Measurements from ENCODE around the gene PIAS1.

DNA sequence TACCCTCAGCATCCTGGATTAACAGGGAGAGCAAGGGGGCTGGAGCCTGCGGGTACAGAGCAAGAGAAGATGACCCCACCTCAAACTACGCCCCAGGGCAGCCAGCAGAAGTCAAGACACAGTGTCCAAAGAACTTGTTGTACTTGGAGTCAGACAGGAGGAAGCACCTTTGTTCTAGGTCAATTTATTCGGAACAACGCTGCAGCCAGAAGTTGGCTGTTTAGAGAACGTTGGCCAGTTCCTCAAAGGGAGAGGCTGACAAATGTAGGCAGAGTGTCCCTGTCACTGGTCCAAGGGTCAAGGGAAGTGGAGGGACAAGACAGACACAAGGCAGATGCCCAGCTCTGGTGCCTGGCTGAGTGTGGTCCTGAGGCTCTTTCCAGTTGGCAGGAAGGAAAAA is 32.1 kb upstream of the PIAS1 start:
- TF ChIP-seq EGR1 (IDR thresholded peaks at IDR 0.05) (no peak), RAD21 (IDR thresholded peaks at IDR 0.05; ENCODE audit: low read depth) (no peak), TAF1 (IDR thresholded peaks at IDR 0.05; ENCODE audit: low read depth) (no peak), ZBTB7A (IDR thresholded peaks at IDR 0.05; ENCODE audit: low read depth) (no peak), EP300 (IDR thresholded peaks at IDR 0.05; ENCODE audit: borderline replicate concordance) (no peak), CEBPB (IDR thresholded peaks at IDR 0.05) (no peak), NFIC (IDR thresholded peaks at IDR 0.05) (no peak)
- TF ChIP-seq, protein P1, sequence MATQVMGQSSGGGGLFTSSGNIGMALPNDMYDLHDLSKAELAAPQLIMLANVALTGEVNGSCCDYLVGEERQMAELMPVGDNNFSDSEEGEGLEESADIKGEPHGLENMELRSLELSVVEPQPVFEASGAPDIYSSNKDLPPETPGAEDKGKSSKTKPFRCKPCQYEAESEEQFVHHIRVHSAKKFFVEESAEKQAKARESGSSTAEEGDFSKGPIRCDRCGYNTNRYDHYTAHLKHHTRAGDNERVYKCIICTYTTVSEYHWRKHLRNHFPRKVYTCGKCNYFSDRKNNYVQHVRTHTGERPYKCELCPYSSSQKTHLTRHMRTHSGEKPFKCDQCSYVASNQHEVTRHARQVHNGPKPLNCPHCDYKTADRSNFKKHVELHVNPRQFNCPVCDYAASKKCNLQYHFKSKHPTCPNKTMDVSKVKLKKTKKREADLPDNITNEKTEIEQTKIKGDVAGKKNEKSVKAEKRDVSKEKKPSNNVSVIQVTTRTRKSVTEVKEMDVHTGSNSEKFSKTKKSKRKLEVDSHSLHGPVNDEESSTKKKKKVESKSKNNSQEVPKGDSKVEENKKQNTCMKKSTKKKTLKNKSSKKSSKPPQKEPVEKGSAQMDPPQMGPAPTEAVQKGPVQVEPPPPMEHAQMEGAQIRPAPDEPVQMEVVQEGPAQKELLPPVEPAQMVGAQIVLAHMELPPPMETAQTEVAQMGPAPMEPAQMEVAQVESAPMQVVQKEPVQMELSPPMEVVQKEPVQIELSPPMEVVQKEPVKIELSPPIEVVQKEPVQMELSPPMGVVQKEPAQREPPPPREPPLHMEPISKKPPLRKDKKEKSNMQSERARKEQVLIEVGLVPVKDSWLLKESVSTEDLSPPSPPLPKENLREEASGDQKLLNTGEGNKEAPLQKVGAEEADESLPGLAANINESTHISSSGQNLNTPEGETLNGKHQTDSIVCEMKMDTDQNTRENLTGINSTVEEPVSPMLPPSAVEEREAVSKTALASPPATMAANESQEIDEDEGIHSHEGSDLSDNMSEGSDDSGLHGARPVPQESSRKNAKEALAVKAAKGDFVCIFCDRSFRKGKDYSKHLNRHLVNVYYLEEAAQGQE (IDR thresholded peaks at IDR 0.05; ENCODE audit: low read depth) = no peak
